HG03457 (cell line): ENCODE results near the gene NTM.
"Not testable (repeated sequence)": the region's sequence is repeated elsewhere in the genome, so short reads cannot be mapped to it uniquely, and the experiment has no call there.

Source experiments
- ATAC-seq: cut with Tn5 transposase; IDR thresholded peaks from one replicate; pipeline ENCODE4 v1.9.1; 2021; ENCODE audit warnings: moderate number of reproducible peaks; ENCODE audit not compliant: unreplicated experiment

Gene NTM

GRCh38 chr11:131663405-131664200 lies 293.2 kb downstream of the NTM start:
- no peak for ATAC-seq

GRCh38 chr11:131664293-131664692 lies 293.9 kb downstream of the NTM start:
- ATAC-seq: no peak

GRCh38 chr11:131664816-131665215 lies 294.4 kb downstream of the NTM start:
- ATAC-seq: no peak

GRCh38 chr11:131665344-131665968 lies 295.0 kb downstream of the NTM start:
- ATAC-seq: no peak

- no peak for ATAC-seq
Observed at GRCh38 chr11:131666006-131666405, 295.6 kb downstream of the NTM start.

GRCh38 chr11:131666617-131667016 lies 296.2 kb downstream of the NTM start:
- ATAC-seq: no peak

GRCh38 chr11:131667566-131667965 lies 297.2 kb downstream of the NTM start:
- ATAC-seq: no peak

- ATAC-seq: peak; percentile 68
Observed at GRCh38 chr11:131668500-131669400, 298.3 kb downstream of the NTM start.

- ATAC-seq: no peak
Observed at GRCh38 chr11:131669401-131669780, 299.0 kb downstream of the NTM start.

- ATAC-seq: no peak
Observed at GRCh38 chr11:131670876-131671275, 300.5 kb downstream of the NTM start.

GRCh38 chr11:131671320-131671719 lies 300.9 kb downstream of the NTM start:
- no peak for ATAC-seq

GRCh38 chr11:131671734-131672133 lies 301.3 kb downstream of the NTM start:
- ATAC-seq: no peak

GRCh38 chr11:131672191-131672590 lies 301.8 kb downstream of the NTM start:
- no peak for ATAC-seq

- peak; percentile 55 for ATAC-seq
Observed at GRCh38 chr11:131674051-131674755, 303.8 kb downstream of the NTM start.

- no peak for ATAC-seq
Observed at GRCh38 chr11:131675121-131675888, 304.9 kb downstream of the NTM start.

GRCh38 chr11:131677828-131678470 lies 307.5 kb downstream of the NTM start:
- no peak for ATAC-seq

- no peak for ATAC-seq
Observed at GRCh38 chr11:131678658-131679340, 308.4 kb downstream of the NTM start.

GRCh38 chr11:131680448-131680847 lies 310.0 kb downstream of the NTM start:
- ATAC-seq: not testable (repeated sequence)

GRCh38 chr11:131681920-131682319 lies 311.5 kb downstream of the NTM start:
- ATAC-seq: no peak
